ENCODE data around the gene SLC12A3. TPM values are rescaled to one million over a fixed set of nuclear protein-coding genes. Genes with fewer than 3 reads are reported as not detected.

The SLC12A3 gene
- total and polyA plus RNA-seq, 2 of the 8 experiments (the other 6 are each of a cell fraction or from before 2014, with no cell fraction given) = not detected

DNA sequence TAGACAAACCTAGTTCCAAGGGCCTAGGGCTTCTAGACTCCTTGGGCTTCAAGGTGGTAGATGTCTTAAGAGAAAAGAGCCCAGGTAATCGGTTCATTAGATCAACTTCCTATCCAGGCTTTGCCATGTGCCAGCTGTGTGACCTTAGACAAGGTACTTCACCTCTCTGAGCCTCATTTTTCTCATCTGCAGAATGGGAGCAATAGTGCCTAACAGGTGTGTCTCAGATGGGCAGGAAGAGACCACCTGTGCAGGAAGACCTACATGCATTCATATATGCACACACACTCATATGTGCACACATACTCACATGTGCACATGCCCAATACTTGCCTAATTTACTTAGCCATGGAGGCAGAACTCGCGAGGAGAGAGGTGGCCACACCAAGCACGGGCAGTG, 15.7 kb downstream of the SLC12A3 start:
- FAIRE-seq = no peak
- Histone ChIP-seq H3K79me1 (ENCODE audit: low read depth, low read length) (no peaks in the 10 kb centered on the region), H4K20me1 (replicated peaks in 1 of 2; ENCODE audit: control insufficient read depth in 1 of 2, insufficient read depth in 2 of 2, low read length in 2 of 2) (no peaks in the 10 kb centered on the region)

More for the DNA sequence above, 15.7 kb downstream of the SLC12A3 start:
- TF ChIP-seq ZNF274 (IDR thresholded peaks at IDR 0.05; ENCODE audit: borderline replicate concordance, extremely low read depth, low read length) = no peak
- TF ChIP-seq TBP (IDR thresholded peaks at IDR 0.05; ENCODE audit: low read depth, low read length) = no peak
- TF ChIP-seq JUN (IDR thresholded peaks at IDR 0.05; ENCODE audit: low read depth, low read length) = no peak
- TF ChIP-seq GTF2F1 (IDR thresholded peaks at IDR 0.05; ENCODE audit: borderline replicate concordance, low read depth, low read length) = no peak
- no peak for TF ChIP-seq EP300 (IDR thresholded peaks at IDR 0.05; ENCODE audit: borderline replicate concordance in 1 of 2, low read depth in 2 of 2, low read length in 2 of 2)
- TF ChIP-seq HDAC2 (IDR thresholded peaks at IDR 0.05; ENCODE audit: borderline replicate concordance in 1 of 2, low read depth in 2 of 2, low read length in 2 of 2) = no peak
- Histone ChIP-seq H4K91ac (replicated peaks; ENCODE audit: insufficient read length, low read length) (no peak overlapping the region), H2AK5ac (ENCODE audit: low read depth, low read length) (no peak overlapping the region), H2BK20ac (ENCODE audit: low read length) (no peak overlapping the region), H3K14ac (ENCODE audit: insufficient read length) (no peak overlapping the region), H3K4ac (replicated peaks; ENCODE audit: insufficient read length, low read depth, low read length) (no peak overlapping the region), H3K9ac (replicated peaks in 1 of 4; ENCODE audit: extremely low read depth in 1 of 4, low read depth in 3 of 4, low read length in 3 of 4) (no peak overlapping the region), H4K8ac (ENCODE audit: extremely low read depth, insufficient read depth, low read length) (no peak overlapping the region), H2BK5ac (ENCODE audit: low read depth, low read length) (no peak overlapping the region), H2BK120ac (replicated peaks; ENCODE audit: low read depth, low read length) (no peak overlapping the region), H3K27ac (ENCODE audit: low read depth, low read length) (no peak overlapping the region), H3K79me2 (ENCODE audit: control insufficient read depth in 1 of 2, insufficient read depth in 2 of 2, low read length in 2 of 2) (no peaks in the 10 kb centered on the region), H3K23me2 (ENCODE audit: low read depth, low read length) (no peaks in the 10 kb centered on the region), H2BK12ac (ENCODE audit: low read depth, low read length) (no peak overlapping the region), H3K56ac (replicated peaks; ENCODE audit: insufficient read length, low read depth, low read length) (no peak overlapping the region), H3K23ac (ENCODE audit: insufficient read length) (no peak overlapping the region), H4K5ac (ENCODE audit: insufficient read length, low read depth, low read length) (no peak overlapping the region), H2AFZ (ENCODE audit: low read length) (no peak overlapping the region), H3K36me3 (ENCODE audit: control insufficient read depth in 2 of 4, insufficient read depth in 4 of 4, low read length in 3 of 4) (no peaks in the 10 kb centered on the region), H3K18ac (ENCODE audit: extremely low read depth, low read length) (no peak overlapping the region), H3K27me3 (replicated peaks in 1 of 4; ENCODE audit: control insufficient read depth in 3 of 4, extremely low read depth in 1 of 4, insufficient read depth in 3 of 4, low read length in 3 of 4) (no peaks in the 10 kb centered on the region), H3K4me2 (ENCODE audit: insufficient read depth in 1 of 2, low read depth in 2 of 2, low read length in 2 of 2) (no peak overlapping the region), H3K4me1 (replicated peaks in 1 of 4; ENCODE audit: control insufficient read depth in 3 of 4, insufficient read depth in 4 of 4, low read length in 3 of 4) (no peaks in the 10 kb centered on the region), H3K9me3 (ENCODE audit: insufficient read depth in 2 of 2, low read depth in 1 of 2, low read length in 1 of 2) (peaks cover 10 to 14% of the 10 kb centered on the region in 2 experiments), H3K4me3 (ENCODE audit: extremely low read depth in 1 of 4, insufficient read depth in 2 of 4, low read depth in 3 of 4, low read length in 4 of 4) (no peak overlapping the region), H2BK15ac (ENCODE audit: low read length) (no peak overlapping the region)
- 90% methylated on average over 4 of the region's 4 CpGs; no CpG with 5 or more reads in 1 of the 2 experiments for WGBS, 2 experiments (ENCODE audit: extremely low coverage in 1 of 2, insufficient coverage in 1 of 2, insufficient read length in 1 of 2, insufficient replicate concordance in 2 of 2, low coverage in 1 of 2, low lambda C conversion rate in 2 of 2, missing lambda C conversion rate in 1 of 2)
- ChIA-PET POLR2A (ENCODE audit: partially characterized antibody) (no interaction called here), CTCF (ENCODE audit: partially characterized antibody) (interaction anchor here (1.2 to 1.3 kb wide), 2 partner anchors 70 to 86 kb away, joined by 4 read pairs; no protein-coding TSS in a partner anchor)
- no peak for DNase-seq (ENCODE audit: low read depth in 1 of 2, low spot score in 2 of 2)

Data from H1 (cell line).